ENCODE results near the gene ADCY9. TPM values are rescaled to one million over a fixed set of nuclear protein-coding genes. Genes with fewer than 3 reads are reported as not detected.
A peak's percentile ranks its signal among the peaks of the same experiment; 100 is the strongest.

ADCY9 gene
- total and polyA plus RNA-seq, 4 donors = 12.7 to 37.6 (median 17.6) TPM

DNA sequence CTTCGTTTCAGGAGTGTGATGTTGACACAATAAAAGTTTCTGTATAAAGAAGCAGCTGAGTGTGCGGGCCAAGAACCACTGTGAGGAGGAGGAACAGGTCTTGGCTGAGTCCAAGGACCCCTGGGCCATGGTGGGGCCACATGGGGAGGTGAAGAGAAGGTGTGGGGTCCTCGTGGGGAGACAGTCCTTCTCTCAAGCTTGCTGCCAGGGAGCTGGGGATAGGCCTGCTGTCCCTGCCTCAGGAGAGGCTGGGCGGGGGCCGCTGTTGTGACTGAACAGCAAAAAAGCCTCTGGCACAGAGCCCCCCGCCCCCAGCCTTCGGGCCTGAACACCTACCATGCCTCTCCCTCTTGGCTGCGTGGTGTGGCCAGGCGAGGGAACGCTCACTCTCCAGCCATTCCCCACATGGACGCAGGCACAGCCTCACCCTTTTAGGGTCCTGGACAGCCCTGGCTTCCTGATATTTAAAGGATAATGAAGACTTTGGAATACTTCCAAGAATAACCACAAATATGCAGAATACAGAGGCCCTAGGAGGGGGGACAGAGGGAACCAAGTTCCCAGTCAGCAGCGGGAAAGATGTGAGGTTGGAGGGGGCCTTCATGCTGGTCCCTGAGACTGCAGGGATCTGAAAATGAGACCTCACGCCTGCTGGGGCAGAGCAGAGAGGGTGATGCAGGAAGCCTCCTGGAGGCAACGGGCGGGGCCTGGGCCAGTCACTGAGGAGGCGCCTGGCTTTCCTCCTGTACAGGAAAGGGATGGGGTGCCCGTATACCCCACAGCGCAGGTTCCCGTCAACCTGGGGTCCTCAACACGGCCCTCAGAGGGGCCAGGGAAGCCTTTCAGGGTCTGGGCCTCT is 135.8 kb downstream of the ADCY9 start:
- no peak overlapping the region for H3K9ac ChIP-seq (ENCODE audit: insufficient read depth in 1 of 2, low read length in 2 of 2)
- TF ChIP-seq CTCF (IDR thresholded peaks at IDR 0.05; ENCODE audit: control extremely low read depth, extremely low read depth) = no peak
- H3K9me3 ChIP-seq (ENCODE audit: control insufficient read depth in 4 of 4, insufficient read depth in 3 of 4, low read length in 3 of 4) = no peaks in the 10 kb centered on the region
- no peaks in the 10 kb centered on the region for H3K27me3 ChIP-seq (ENCODE audit: control insufficient read depth in 3 of 3, insufficient read depth in 3 of 3, low read length in 2 of 3)
- DNase-seq (peak; percentile 74 to 88 (median 81)), ATAC-seq (ENCODE audit: insufficient read depth, low FRiP score) (no peak)
- 73 to 82% methylated on average over 19 to 20 of the region's 20 CpGs for WGBS, 2 donors
- H3K36me3 ChIP-seq (ENCODE audit: control insufficient read depth in 4 of 4, insufficient read depth in 4 of 4, low read length in 4 of 4) = peaks cover under 1 to 46% (median 7%) of the 10 kb centered on the region in 4 donors
- no peak overlapping the region for H3K27ac ChIP-seq (ENCODE audit: low read depth in 1 of 2, low read length in 1 of 2)
- H3K4me1 ChIP-seq (ENCODE audit: control insufficient read depth in 5 of 5, insufficient read depth in 5 of 5, low read length in 5 of 5) = peaks cover 0 to 24% (median 7%) of the 10 kb centered on the region in 5 donors
- no peak overlapping the region for H3K4me3 ChIP-seq

GRCh38 chr16:3979518-3979917 is 136.7 kb downstream of the ADCY9 start:
- peaks cover 0 to 24% (median 7%) of the 10 kb centered on the region in 5 donors for H3K4me1 ChIP-seq (ENCODE audit: control insufficient read depth in 5 of 5, insufficient read depth in 5 of 5, low read length in 5 of 5)
- peaks cover 2 to 48% (median 9%) of the 10 kb centered on the region in 4 donors for H3K36me3 ChIP-seq (ENCODE audit: control insufficient read depth in 4 of 4, insufficient read depth in 4 of 4, low read length in 4 of 4)
- no peak for TF ChIP-seq CTCF (IDR thresholded peaks at IDR 0.05; ENCODE audit: control extremely low read depth, extremely low read depth)
- no peak for ATAC-seq (ENCODE audit: insufficient read depth, low FRiP score)
- H3K9ac ChIP-seq (ENCODE audit: insufficient read depth in 1 of 2, low read length in 2 of 2) = no peak overlapping the region
- H3K27ac ChIP-seq (ENCODE audit: low read depth in 1 of 2, low read length in 1 of 2) = no peak overlapping the region
- H3K4me3 ChIP-seq = no peak overlapping the region
- whole genome bisulfite sequencing, 2 donors = 92 to 97% methylated on average over 12 of the region's 12 CpGs
- no peak for DNase-seq
- H3K9me3 ChIP-seq (ENCODE audit: control insufficient read depth in 4 of 4, insufficient read depth in 3 of 4, low read length in 3 of 4) = no peaks in the 10 kb centered on the region
- no peaks in the 10 kb centered on the region for H3K27me3 ChIP-seq (ENCODE audit: control insufficient read depth in 3 of 3, insufficient read depth in 3 of 3, low read length in 2 of 3)

- ATAC-seq (ENCODE audit: insufficient read depth, low FRiP score) (no peak), DNase-seq (no peak)
- H3K9me3 ChIP-seq (ENCODE audit: control insufficient read depth in 4 of 4, insufficient read depth in 3 of 4, low read length in 3 of 4) = no peaks in the 10 kb centered on the region
- TF ChIP-seq CTCF (IDR thresholded peaks at IDR 0.05; ENCODE audit: control extremely low read depth, extremely low read depth) = no peak
- H3K9ac ChIP-seq (ENCODE audit: insufficient read depth in 1 of 2, low read length in 2 of 2) = no peak overlapping the region
- H3K4me3 ChIP-seq = no peak overlapping the region
- H3K27ac ChIP-seq (ENCODE audit: low read depth in 1 of 2, low read length in 1 of 2) = no peak overlapping the region
- 97 to 98% methylated on average over 25 of the region's 25 CpGs for WGBS, 2 donors
- H3K4me1 ChIP-seq (ENCODE audit: control insufficient read depth in 5 of 5, insufficient read depth in 5 of 5, low read length in 5 of 5) = peaks cover 0 to 24% (median 7%) of the 10 kb centered on the region in 5 donors
- H3K36me3 ChIP-seq (ENCODE audit: control insufficient read depth in 4 of 4, insufficient read depth in 4 of 4, low read length in 4 of 4) = peaks cover 2 to 48% (median 9%) of the 10 kb centered on the region in 4 donors
- no peaks in the 10 kb centered on the region for H3K27me3 ChIP-seq (ENCODE audit: control insufficient read depth in 3 of 3, insufficient read depth in 3 of 3, low read length in 2 of 3)
Observed at GRCh38 chr16:3979070-3979469, 137.2 kb downstream of the ADCY9 start.
